ENCODE data around the gene ANKRD65.
A peak's percentile ranks its signal among the peaks of the same experiment; 100 is the strongest.
"Not testable (repeated sequence)": the region's sequence is repeated elsewhere in the genome, so short reads cannot be mapped to it uniquely, and the experiment has no call there.

The ANKRD65 gene

DNA sequence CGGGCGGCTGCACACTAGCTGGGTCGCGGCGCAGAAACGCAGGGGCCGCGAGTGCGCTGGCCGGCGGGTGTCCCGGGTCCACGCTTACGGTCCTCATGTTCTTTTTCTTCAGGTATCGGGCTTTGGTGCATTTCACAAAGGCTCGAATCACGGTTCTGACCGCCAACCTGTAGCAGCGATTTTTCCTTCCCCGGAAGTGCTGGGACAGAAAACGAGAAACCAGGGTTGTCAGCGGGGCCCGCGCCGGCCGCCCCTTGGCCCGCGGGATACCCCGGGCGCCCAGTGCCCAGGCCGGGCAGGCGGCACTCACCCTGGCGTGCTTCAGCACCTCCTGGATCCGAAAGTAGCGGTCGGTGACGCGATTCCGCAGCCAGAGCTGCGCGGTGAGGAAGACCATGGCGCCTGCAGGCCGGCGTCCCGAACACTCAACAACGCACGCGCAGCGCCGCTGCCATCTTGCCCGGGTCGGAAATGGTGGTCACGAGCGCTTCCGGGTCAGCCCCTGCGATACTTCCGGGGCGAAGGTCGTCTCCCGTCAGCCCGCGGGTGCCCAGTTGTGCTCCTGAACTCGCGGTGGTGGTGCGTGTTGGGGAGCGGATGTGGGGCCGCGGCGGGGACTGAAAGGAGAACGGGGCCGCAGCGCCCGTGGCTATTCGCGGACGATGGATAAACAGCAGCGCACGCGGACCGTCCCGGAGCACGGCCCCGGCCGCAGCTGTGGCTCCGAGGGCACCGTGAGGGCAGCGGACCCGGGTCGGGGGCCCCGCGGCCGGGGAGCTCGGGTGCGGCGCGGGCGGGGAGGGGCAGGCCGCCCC is 14.0 kb downstream of the ANKRD65 start, which contains the start of gene MRPL20:
Gene MRPL20, minus strand, starts transcription at position 473 of the 815 bp plus-strand sequence. Its CDS starts 76 bp downstream, at position 397.
- Histone ChIP-seq H3K27me3 (ENCODE audit: insufficient read depth, poor library complexity, severe bottlenecking) (no peaks in the 10 kb centered on the region), H3K4me3 (replicated peaks; ENCODE audit: insufficient read depth, low read length) (peak within 1 kb of the TSS; percentile 86), H3K27ac (replicated peaks) (peak within 1 kb of the TSS; percentile 84)
- no peak for TF ChIP-seq SPI1 (IDR thresholded peaks at IDR 0.05; ENCODE audit: borderline replicate concordance, low read depth)
- TF ChIP-seq, protein P1, sequence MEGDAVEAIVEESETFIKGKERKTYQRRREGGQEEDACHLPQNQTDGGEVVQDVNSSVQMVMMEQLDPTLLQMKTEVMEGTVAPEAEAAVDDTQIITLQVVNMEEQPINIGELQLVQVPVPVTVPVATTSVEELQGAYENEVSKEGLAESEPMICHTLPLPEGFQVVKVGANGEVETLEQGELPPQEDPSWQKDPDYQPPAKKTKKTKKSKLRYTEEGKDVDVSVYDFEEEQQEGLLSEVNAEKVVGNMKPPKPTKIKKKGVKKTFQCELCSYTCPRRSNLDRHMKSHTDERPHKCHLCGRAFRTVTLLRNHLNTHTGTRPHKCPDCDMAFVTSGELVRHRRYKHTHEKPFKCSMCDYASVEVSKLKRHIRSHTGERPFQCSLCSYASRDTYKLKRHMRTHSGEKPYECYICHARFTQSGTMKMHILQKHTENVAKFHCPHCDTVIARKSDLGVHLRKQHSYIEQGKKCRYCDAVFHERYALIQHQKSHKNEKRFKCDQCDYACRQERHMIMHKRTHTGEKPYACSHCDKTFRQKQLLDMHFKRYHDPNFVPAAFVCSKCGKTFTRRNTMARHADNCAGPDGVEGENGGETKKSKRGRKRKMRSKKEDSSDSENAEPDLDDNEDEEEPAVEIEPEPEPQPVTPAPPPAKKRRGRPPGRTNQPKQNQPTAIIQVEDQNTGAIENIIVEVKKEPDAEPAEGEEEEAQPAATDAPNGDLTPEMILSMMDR (IDR thresholded peaks at IDR 0.05; ENCODE audit: insufficient read depth, low read length), result no peak
- TF ChIP-seq POLR2AphosphoS5 (IDR thresholded peaks at IDR 0.05; ENCODE audit: low read depth), result peak; percentile 97
- TF ChIP-seq, protein P2, sequence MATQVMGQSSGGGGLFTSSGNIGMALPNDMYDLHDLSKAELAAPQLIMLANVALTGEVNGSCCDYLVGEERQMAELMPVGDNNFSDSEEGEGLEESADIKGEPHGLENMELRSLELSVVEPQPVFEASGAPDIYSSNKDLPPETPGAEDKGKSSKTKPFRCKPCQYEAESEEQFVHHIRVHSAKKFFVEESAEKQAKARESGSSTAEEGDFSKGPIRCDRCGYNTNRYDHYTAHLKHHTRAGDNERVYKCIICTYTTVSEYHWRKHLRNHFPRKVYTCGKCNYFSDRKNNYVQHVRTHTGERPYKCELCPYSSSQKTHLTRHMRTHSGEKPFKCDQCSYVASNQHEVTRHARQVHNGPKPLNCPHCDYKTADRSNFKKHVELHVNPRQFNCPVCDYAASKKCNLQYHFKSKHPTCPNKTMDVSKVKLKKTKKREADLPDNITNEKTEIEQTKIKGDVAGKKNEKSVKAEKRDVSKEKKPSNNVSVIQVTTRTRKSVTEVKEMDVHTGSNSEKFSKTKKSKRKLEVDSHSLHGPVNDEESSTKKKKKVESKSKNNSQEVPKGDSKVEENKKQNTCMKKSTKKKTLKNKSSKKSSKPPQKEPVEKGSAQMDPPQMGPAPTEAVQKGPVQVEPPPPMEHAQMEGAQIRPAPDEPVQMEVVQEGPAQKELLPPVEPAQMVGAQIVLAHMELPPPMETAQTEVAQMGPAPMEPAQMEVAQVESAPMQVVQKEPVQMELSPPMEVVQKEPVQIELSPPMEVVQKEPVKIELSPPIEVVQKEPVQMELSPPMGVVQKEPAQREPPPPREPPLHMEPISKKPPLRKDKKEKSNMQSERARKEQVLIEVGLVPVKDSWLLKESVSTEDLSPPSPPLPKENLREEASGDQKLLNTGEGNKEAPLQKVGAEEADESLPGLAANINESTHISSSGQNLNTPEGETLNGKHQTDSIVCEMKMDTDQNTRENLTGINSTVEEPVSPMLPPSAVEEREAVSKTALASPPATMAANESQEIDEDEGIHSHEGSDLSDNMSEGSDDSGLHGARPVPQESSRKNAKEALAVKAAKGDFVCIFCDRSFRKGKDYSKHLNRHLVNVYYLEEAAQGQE (IDR thresholded peaks at IDR 0.05; ENCODE audit: insufficient replicate concordance, low read depth), result peak; percentile 71
- peak; percentile 99 for TF ChIP-seq GABPA (IDR thresholded peaks at IDR 0.05; ENCODE audit: low read depth)
- DNase-seq (ENCODE audit: low read depth in 1 of 2, low spot score in 1 of 2), result peak; percentile 91 to 96

- H3K27ac ChIP-seq (replicated peaks), result peak overlapping the region; percentile 84
- TF ChIP-seq, protein P1 (IDR thresholded peaks at IDR 0.05; ENCODE audit: insufficient read depth, low read length), result no peak
- TF ChIP-seq SPI1 (IDR thresholded peaks at IDR 0.05; ENCODE audit: borderline replicate concordance, low read depth) (no peak), POLR2AphosphoS5 (IDR thresholded peaks at IDR 0.05; ENCODE audit: low read depth) (no peak), GABPA (IDR thresholded peaks at IDR 0.05; ENCODE audit: low read depth) (no peak)
- TF ChIP-seq, protein P2 (IDR thresholded peaks at IDR 0.05; ENCODE audit: insufficient replicate concordance, low read depth), result no peak
- DNase-seq (ENCODE audit: low read depth in 1 of 2, low spot score in 1 of 2), result peak in 1 of 2 experiments; percentile 32
- H3K4me3 ChIP-seq (replicated peaks; ENCODE audit: insufficient read depth, low read length), result peak overlapping the region; percentile 86
- H3K27me3 ChIP-seq (ENCODE audit: insufficient read depth, poor library complexity, severe bottlenecking), result no peaks in the 10 kb centered on the region
Observed at GRCh38 chr1:1406101-1406820, 14.8 kb downstream of the ANKRD65 start.

- Histone ChIP-seq H3K27me3 (ENCODE audit: insufficient read depth, poor library complexity, severe bottlenecking) (no peaks in the 10 kb centered on the region), H3K4me3 (replicated peaks; ENCODE audit: insufficient read depth, low read length) (no peak overlapping the region), H3K27ac (replicated peaks) (no peak overlapping the region)
- TF ChIP-seq SPI1 (IDR thresholded peaks at IDR 0.05; ENCODE audit: borderline replicate concordance, low read depth) (no peak), POLR2AphosphoS5 (IDR thresholded peaks at IDR 0.05; ENCODE audit: low read depth) (no peak; the same call in 1 of the 2 replicates), GABPA (IDR thresholded peaks at IDR 0.05; ENCODE audit: low read depth) (no peak)
- TF ChIP-seq, protein P1 (IDR thresholded peaks at IDR 0.05; ENCODE audit: insufficient read depth, low read length), result no peak
- TF ChIP-seq, protein P2 (IDR thresholded peaks at IDR 0.05; ENCODE audit: insufficient replicate concordance, low read depth), result no peak
- no peak for DNase-seq (ENCODE audit: low read depth in 1 of 2, low spot score in 1 of 2)
Observed at GRCh38 chr1:1403653-1404052, 17.4 kb downstream of the ANKRD65 start.

DNA sequence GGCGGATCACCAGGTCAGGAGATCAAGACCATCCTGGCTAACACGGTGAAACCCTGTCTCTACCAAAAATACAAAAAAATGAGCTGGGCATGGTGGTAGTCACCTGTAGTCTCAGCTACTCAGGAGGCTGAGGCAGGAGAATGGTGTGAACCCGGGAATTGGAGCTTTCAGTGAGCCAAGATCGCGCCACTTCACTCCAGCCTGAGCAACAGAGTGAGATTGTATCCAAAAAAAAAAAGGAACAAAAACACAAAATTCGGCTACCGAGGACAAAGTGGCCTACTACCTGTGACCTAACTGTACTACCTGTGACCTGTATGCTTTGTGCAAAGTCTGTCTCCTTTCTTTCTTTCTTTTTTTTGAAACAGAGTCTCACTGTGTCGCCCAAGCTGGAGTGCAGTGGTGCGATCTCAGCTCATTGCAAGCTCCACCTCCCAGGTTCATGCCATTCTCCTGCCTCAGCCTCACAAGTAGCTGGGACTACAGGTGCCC is 18.1 kb downstream of the ANKRD65 start:
- not testable (repeated sequence) for H3K4me3 ChIP-seq (replicated peaks; ENCODE audit: insufficient read depth, low read length); H3K27ac ChIP-seq (replicated peaks); DNase-seq (ENCODE audit: low read depth in 1 of 2, low spot score in 1 of 2); H3K27me3 ChIP-seq (ENCODE audit: insufficient read depth, poor library complexity, severe bottlenecking)
